Measurements from ENCODE around the gene KIRREL1. TPM values are rescaled to one million over a fixed set of nuclear protein-coding genes. Genes with fewer than 3 reads are reported as not detected.
A peak's percentile ranks its signal among the peaks of the same experiment; 100 is the strongest.

KIRREL1 gene
- total RNA-seq, 1 experiment from 2014 or later = 30.5 TPM

- Histone ChIP-seq H3K4me2 (ENCODE audit: insufficient read depth, insufficient read length, low read length) (no peak overlapping the region), H3K9me3 (ENCODE audit: control insufficient read depth, low read depth, low read length) (no peaks in the 10 kb centered on the region), H3K79me2 (ENCODE audit: insufficient read depth, low read length) (peaks cover 5% of the 10 kb centered on the region; the same call in 1 of the 2 replicates), H3K27ac (ENCODE audit: insufficient read length, low read depth, low read length) (no peak overlapping the region), H3K4ac (ENCODE audit: low read depth, low read length) (no peak overlapping the region), H2BK12ac (ENCODE audit: insufficient read length, low read depth, low read length) (no peak overlapping the region), H4K20me1 (ENCODE audit: control insufficient read depth, insufficient read depth, insufficient read length) (no peaks in the 10 kb centered on the region), H3K56ac (ENCODE audit: insufficient read length, low read depth, low read length) (no peak overlapping the region), H3K14ac (ENCODE audit: insufficient read depth, low read length) (no peak overlapping the region), H2BK5ac (ENCODE audit: insufficient read length, low read length) (no peak overlapping the region), H3K4me1 (ENCODE audit: insufficient read depth, low read length) (peaks cover 16% of the 10 kb centered on the region), H3K18ac (ENCODE audit: insufficient read length, low read depth, low read length) (no peak overlapping the region), H3K27me3 (ENCODE audit: insufficient read depth, low read length) (no peaks in the 10 kb centered on the region), H3K79me1 (ENCODE audit: insufficient read depth, low read depth, low read length, poor library complexity, severe bottlenecking) (no peaks in the 10 kb centered on the region), H4K5ac (ENCODE audit: insufficient read length, low read depth, low read length) (no peak overlapping the region), H2BK20ac (ENCODE audit: low read depth, low read length, poor library complexity, severe bottlenecking) (no peak overlapping the region), H2BK15ac (ENCODE audit: low read depth, low read length) (no peak overlapping the region), H3K23me2 (ENCODE audit: insufficient read length, low read depth, low read length, poor library complexity, severe bottlenecking) (no peaks in the 10 kb centered on the region), H4K91ac (ENCODE audit: insufficient read length, low read depth, low read length) (no peak overlapping the region), H3T11ph (ENCODE audit: low read length) (no peak overlapping the region), H2AK5ac (ENCODE audit: insufficient read length, low read length) (no peak overlapping the region), H4K8ac (replicated peaks; ENCODE audit: insufficient read length, low read depth, low read length) (no peak overlapping the region), H3K23ac (ENCODE audit: insufficient read length, low read depth, low read length) (no peak overlapping the region), H2BK120ac (ENCODE audit: low read depth, low read length, poor library complexity, severe bottlenecking) (no peak overlapping the region), H3K9ac (ENCODE audit: extremely low read depth, insufficient read length, low read length) (no peak overlapping the region), H2AFZ (ENCODE audit: low read length) (no peak overlapping the region)
- Mint-ChIP-seq H3K36me3 (ENCODE audit: insufficient read depth in 1 of 3, low read depth in 3 of 3) (peaks cover under 1 to 2% (median 2%) of the 10 kb centered on the region in 3 experiments; a peak in 4 of 7 replicates), H3K9me3 (no peaks in the 10 kb centered on the region), H3K4me3 (peak overlapping the region in 1 of 2 experiments; percentile 0; a peak in 1 of 5 replicates), H3K27ac (peak overlapping the region; percentile 13 to 71 (median 22); a peak in 5 of 7 replicates), H3K4me1 (peaks cover 36 to 49% of the 10 kb centered on the region in 2 experiments), H3K27me3 (ENCODE audit: low read depth) (no peaks in the 10 kb centered on the region)
- no peak for TF ChIP-seq CTCF (conservative IDR thresholded peaks at IDR 0.05)
- no CpG with 5 or more reads among the region's 6 CpGs for WGBS (ENCODE audit: extremely low coverage, insufficient read length, low lambda C conversion rate)
- DNase-seq = no peak
Observed at GRCh38 chr1:158025576-158026230, 32.3 kb downstream of the KIRREL1 start.

Measured in H9 (cell line).